Stimulated activated naive CD4-positive, alpha-beta T cell treated with Interleukin-2 at 50 U/mL for 16 hours (primary cell): Measurements from ENCODE around the gene CMIP.
"Not testable (repeated sequence)": the region's sequence is repeated elsewhere in the genome, so short reads cannot be mapped to it uniquely, and the experiment has no call there.

Experiments
- DNase-seq: peaks from one replicate; lab custom pipeline; 2025; lab: John Stamatoyannopoulos, UW

Gene CMIP

GRCh38 chr16:81517629-81518438, 73.2 kb downstream of the CMIP start:
- no peak for DNase-seq

GRCh38 chr16:81518439-81518757, 73.8 kb downstream of the CMIP start:
- DNase-seq = no peak

- no peak for DNase-seq
These were observed 74.9 kb downstream of the CMIP start for GRCh38 chr16:81519301-81520150.

GRCh38 chr16:81520151-81520470, 75.5 kb downstream of the CMIP start:
- DNase-seq = no peak

GRCh38 chr16:81520560-81521135, 76.0 kb downstream of the CMIP start:
- no peak for DNase-seq

- peak; percentile 63 for DNase-seq
These were observed 76.6 kb downstream of the CMIP start for GRCh38 chr16:81521141-81521626.

GRCh38 chr16:81522108-81522701, 77.6 kb downstream of the CMIP start:
- no peak for DNase-seq

GRCh38 chr16:81522851-81523250, 78.2 kb downstream of the CMIP start:
- not testable (repeated sequence) for DNase-seq

- no peak for DNase-seq
These were observed 78.9 kb downstream of the CMIP start for GRCh38 chr16:81523387-81524115.

GRCh38 chr16:81524382-81524781, 79.8 kb downstream of the CMIP start:
- peak; percentile 23 for DNase-seq

GRCh38 chr16:81524885-81525284, 80.3 kb downstream of the CMIP start:
- not testable (repeated sequence) for DNase-seq

GRCh38 chr16:81526199-81526598, 81.6 kb downstream of the CMIP start:
- no peak for DNase-seq

- no peak for DNase-seq
These were observed 82.3 kb downstream of the CMIP start for GRCh38 chr16:81526935-81527334.

- no peak for DNase-seq
These were observed 83.0 kb downstream of the CMIP start for GRCh38 chr16:81527477-81528178.

GRCh38 chr16:81528256-81528655, 83.6 kb downstream of the CMIP start:
- DNase-seq = no peak

- no peak for DNase-seq
These were observed 85.7 kb downstream of the CMIP start for GRCh38 chr16:81530296-81530721.

- no peak for DNase-seq
These were observed 86.2 kb downstream of the CMIP start for GRCh38 chr16:81530814-81531213.

- no peak for DNase-seq
These were observed 86.8 kb downstream of the CMIP start for GRCh38 chr16:81531419-81531821.

- no peak for DNase-seq
These were observed 88.0 kb downstream of the CMIP start for GRCh38 chr16:81532491-81533174.

GRCh38 chr16:81533175-81533507, 88.5 kb downstream of the CMIP start:
- no peak for DNase-seq
